PC-3 (cell line): ENCODE data around the gene TAS1R3. TPM values are rescaled to one million over a fixed set of nuclear protein-coding genes. Genes with fewer than 3 reads are reported as not detected.

Experiments
- ATAC-seq: fragments of 200-7000 bp; cut with Tn5 transposase; 2 replicates; pipeline ENCODE4 v1.9.1; 2020; ENCODE audit warnings: mild to moderate bottlenecking, moderate library complexity
- BruUV-seq: library from RNA; stranded (reverse); fragments of 400-500 nt; replicated peaks from 2 replicates; lab custom pipeline; 2021; lab: Mats Ljungman, UMichigan
- CTCF ChIA-PET: fragments of 300-600 bp; sonication (Branson Sonifier 250); formaldehyde crosslinking; loops from one replicate; lab custom pipeline; 2022; ENCODE audit warnings: antibody characterized with exemption; lab: Charles Lee
- POLR2A ChIA-PET: fragments of 300-600 bp; sonication (Branson Sonifier 250); formaldehyde crosslinking; loops from one replicate; lab custom pipeline; 2022; ENCODE audit warnings: antibody characterized with exemption; ENCODE audit not compliant: unreplicated experiment; lab: Charles Lee
- DNase-seq: peaks from one replicate; pipeline ENCODE4 v3.0.0-alpha.2; 2015
- H2AFZ ChIP-seq: fragments of 300-600 bp; sonication (generic); 2 replicates; pipeline ENCODE4 v1.6.0; 2016; ENCODE audit warnings: antibody characterized with exemption, low read length
- H3F3A ChIP-seq: fragments of 300-600 bp; sonication (generic); one replicate; pipeline ENCODE4 v1.6.0; 2017; ENCODE audit warnings: antibody characterized with exemption, low read length, control low read depth, mild to moderate bottlenecking; ENCODE audit not compliant: unreplicated experiment
- H3K27ac ChIP-seq: fragments of 300-600 bp; sonication (generic); 2 replicates; pipeline ENCODE4 v1.5.1; 2016; ENCODE audit warnings: mild to moderate bottlenecking, low read length
- H3K27me3 ChIP-seq: fragments of 300-600 bp; sonication (generic); 2 replicates; pipeline ENCODE4 v1.6.1; 2016; ENCODE audit warnings: low read length, mixed read lengths
- H3K36me3 ChIP-seq: fragments of 300-600 bp; sonication (generic); 2 replicates; pipeline ENCODE4 v1.6.1; 2016; ENCODE audit warnings: low read depth, mixed run types, low read length, mixed read lengths
- H3K4me1 ChIP-seq: fragments of 300-600 bp; sonication (generic); 2 replicates; pipeline ENCODE4 v1.5.1; 2016; ENCODE audit warnings: low read length; ENCODE audit not compliant: insufficient read depth
- H3K4me2 ChIP-seq: fragments of 300-600 bp; sonication (generic); 2 replicates; pipeline ENCODE4 v1.6.0; 2016; ENCODE audit warnings: low read length
- H3K4me3 ChIP-seq: fragments of 300-600 bp; sonication (generic); 2 replicates; pipeline ENCODE4 v1.5.1; 2016; ENCODE audit warnings: mild to moderate bottlenecking, low read length, mixed read lengths
- H3K79me2 ChIP-seq: fragments of 300-600 bp; sonication (generic); 2 replicates; pipeline ENCODE4 v1.6.1; 2017; ENCODE audit warnings: low read length, mixed read lengths
- H3K9ac ChIP-seq: fragments of 300-600 bp; sonication (generic); 2 replicates; pipeline ENCODE4 v1.6.0; 2016; ENCODE audit warnings: mild to moderate bottlenecking, low read length
- H3K9me2 ChIP-seq: fragments of 300-600 bp; sonication (generic); replicated peaks from 2 replicates; pipeline ENCODE4 v1.6.1; 2016; ENCODE audit warnings: mixed run types, low read length, mixed read lengths
- H3K9me3 ChIP-seq: fragments of 300-600 bp; sonication (generic); 2 replicates; pipeline ENCODE4 v1.6.1; 2016; ENCODE audit warnings: low read length, mixed read lengths
- H4K20me1 ChIP-seq: fragments of 300-600 bp; sonication (generic); 2 replicates; pipeline ENCODE4 v1.6.1; 2016; ENCODE audit warnings: low read length, mixed read lengths
- EZH2 ChIP-seq: fragments of 300-600 bp; sonication (generic); IDR thresholded peaks from one replicate; pipeline ENCODE4 v1.6.1; 2017; ENCODE audit warnings: antibody characterized with exemption, mild to moderate bottlenecking, low read length; ENCODE audit not compliant: unreplicated experiment
- EZH2phosphoT487 ChIP-seq: fragments of 300-600 bp; sonication (generic); IDR thresholded peaks from 2 replicates; pipeline ENCODE4 v1.6.1; 2018; ENCODE audit warnings: mild to moderate bottlenecking, antibody characterized with exemption, low read length, borderline replicate concordance
- intact Hi-C: fragments of 100-400 bp; cut with micrococcal nuclease; formaldehyde crosslinking; loops from 2 replicates; pipeline ENCODE4 v1.9.0; 2023
- total RNA-seq: library from RNA; depleted of rRNA; stranded (reverse); fragments of >200 nt; gene quantifications from 2 replicates; pipeline ENCODE4 v1.2.3, GENCODE V29; 2014
- TF ChIP-seq, protein P1 (sequence below): fragments of 300-600 bp; sonication (generic); conservative IDR thresholded peaks from 2 replicates; pipeline ENCODE4 v1.5.1; 2017; ENCODE audit warnings: antibody characterized with exemption, low read depth, mild to moderate bottlenecking, low read length

The TAS1R3 gene
- total RNA-seq, 1 experiment from 2014 or later, result 1.9 TPM

GRCh38 chr1:1299686-1300351 is 31.3 kb upstream of the TAS1R3 start:
- H2AFZ ChIP-seq, result no peak overlapping the region
- H3K9me2 ChIP-seq, result no peaks in the 10 kb centered on the region
- no peak for TF ChIP-seq EZH2
- TF ChIP-seq, protein P1, sequence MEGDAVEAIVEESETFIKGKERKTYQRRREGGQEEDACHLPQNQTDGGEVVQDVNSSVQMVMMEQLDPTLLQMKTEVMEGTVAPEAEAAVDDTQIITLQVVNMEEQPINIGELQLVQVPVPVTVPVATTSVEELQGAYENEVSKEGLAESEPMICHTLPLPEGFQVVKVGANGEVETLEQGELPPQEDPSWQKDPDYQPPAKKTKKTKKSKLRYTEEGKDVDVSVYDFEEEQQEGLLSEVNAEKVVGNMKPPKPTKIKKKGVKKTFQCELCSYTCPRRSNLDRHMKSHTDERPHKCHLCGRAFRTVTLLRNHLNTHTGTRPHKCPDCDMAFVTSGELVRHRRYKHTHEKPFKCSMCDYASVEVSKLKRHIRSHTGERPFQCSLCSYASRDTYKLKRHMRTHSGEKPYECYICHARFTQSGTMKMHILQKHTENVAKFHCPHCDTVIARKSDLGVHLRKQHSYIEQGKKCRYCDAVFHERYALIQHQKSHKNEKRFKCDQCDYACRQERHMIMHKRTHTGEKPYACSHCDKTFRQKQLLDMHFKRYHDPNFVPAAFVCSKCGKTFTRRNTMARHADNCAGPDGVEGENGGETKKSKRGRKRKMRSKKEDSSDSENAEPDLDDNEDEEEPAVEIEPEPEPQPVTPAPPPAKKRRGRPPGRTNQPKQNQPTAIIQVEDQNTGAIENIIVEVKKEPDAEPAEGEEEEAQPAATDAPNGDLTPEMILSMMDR, result peak; percentile 68
- ChIA-PET POLR2A (no interaction called here), CTCF (interaction anchor here (0.6 kb wide), 1 partner anchor 8 kb away, joined by 3 read pairs; no protein-coding TSS in a partner anchor)
- intact Hi-C loops, result no loop called here
- peak; percentile 62 for ATAC-seq
- no peak overlapping the region for H3K4me2 ChIP-seq
- H3K79me2 ChIP-seq, result peaks cover 12% of the 10 kb centered on the region
- no peak overlapping the region for H3K27ac ChIP-seq
- BruUV-seq, result TSS peak; percentile 25
- H4K20me1 ChIP-seq, result no peaks in the 10 kb centered on the region
- H3K4me3 ChIP-seq, result no peak overlapping the region
- peak; percentile 54 for DNase-seq
- H3K27me3 ChIP-seq, result no peaks in the 10 kb centered on the region
- H3K9ac ChIP-seq, result no peak overlapping the region
- H3K36me3 ChIP-seq, result no peaks in the 10 kb centered on the region
- no peaks in the 10 kb centered on the region for H3K9me3 ChIP-seq
- H3K4me1 ChIP-seq, result peaks cover under 1% of the 10 kb centered on the region; the same call in 1 of the 2 replicates
- no peaks in the 10 kb centered on the region for H3F3A ChIP-seq

GRCh38 chr1:1300352-1300739 is 30.7 kb upstream of the TAS1R3 start:
- no TSS peak for BruUV-seq
- CTCF ChIA-PET, result interaction anchor here (0.6 kb wide), 1 partner anchor 8 kb away, joined by 3 read pairs; no protein-coding TSS in a partner anchor
- no peaks in the 10 kb centered on the region for H3K36me3 ChIP-seq
- H3K4me1 ChIP-seq, result peaks cover 6% of the 10 kb centered on the region
- H3K27me3 ChIP-seq, result no peaks in the 10 kb centered on the region
- H3K4me2 ChIP-seq, result no peak overlapping the region
- no peaks in the 10 kb centered on the region for H3F3A ChIP-seq
- H2AFZ ChIP-seq, result no peak overlapping the region
- peaks cover 4% of the 10 kb centered on the region for H4K20me1 ChIP-seq
- peaks cover 17% of the 10 kb centered on the region for H3K79me2 ChIP-seq
- no peak overlapping the region for H3K9ac ChIP-seq
- H3K27ac ChIP-seq, result no peak overlapping the region
- DNase-seq, result no peak
- no peak for ATAC-seq
- H3K9me2 ChIP-seq, result no peaks in the 10 kb centered on the region
- POLR2A ChIA-PET, result no interaction called here
- intact Hi-C loops, result no loop called here
- no peaks in the 10 kb centered on the region for H3K9me3 ChIP-seq
- TF ChIP-seq, protein P1, result 0 out of 2 replicates have a peak, but pooled peaks have one; percentile 13
- TF ChIP-seq EZH2phosphoT487, result no peak
- no peak overlapping the region for H3K4me3 ChIP-seq

DNA sequence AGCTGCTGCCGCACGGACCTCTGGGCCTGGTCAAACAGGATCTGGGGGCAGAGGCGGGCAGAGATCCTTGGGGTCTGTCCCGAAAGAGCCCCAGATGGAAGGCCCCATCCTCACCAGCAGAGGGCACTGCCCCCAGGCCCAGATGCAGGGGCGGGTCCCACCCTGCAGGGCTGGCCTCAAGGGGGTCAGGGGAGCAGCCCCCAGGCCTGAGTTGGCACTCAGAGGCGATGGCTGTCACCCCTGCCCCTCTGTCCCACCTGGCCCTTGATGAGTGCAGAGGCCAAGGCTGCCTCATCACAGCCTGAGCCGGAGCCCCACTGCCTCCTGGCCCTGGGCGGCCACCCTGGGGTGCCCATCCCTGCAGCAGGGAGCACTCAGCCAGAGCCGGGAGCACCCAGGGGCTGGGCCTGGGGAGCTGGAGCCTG is 29.1 kb upstream of the TAS1R3 start:
- H3K79me2 ChIP-seq, result peaks cover 34% of the 10 kb centered on the region
- no peak overlapping the region for H3K4me3 ChIP-seq
- no peak overlapping the region for H3K27ac ChIP-seq
- BruUV-seq, result no TSS peak
- DNase-seq (no peak), ATAC-seq (no peak)
- no peaks in the 10 kb centered on the region for H3K9me3 ChIP-seq
- no peaks in the 10 kb centered on the region for H3K36me3 ChIP-seq
- H4K20me1 ChIP-seq, result peaks cover 5% of the 10 kb centered on the region
- CTCF ChIA-PET, result no interaction called here
- H2AFZ ChIP-seq, result no peak overlapping the region
- H3K9me2 ChIP-seq, result no peaks in the 10 kb centered on the region
- no peak overlapping the region for H3K4me2 ChIP-seq
- no peak overlapping the region for H3K9ac ChIP-seq
- no peaks in the 10 kb centered on the region for H3F3A ChIP-seq
- H3K4me1 ChIP-seq, result peaks cover 22% of the 10 kb centered on the region
- intact Hi-C loops, result no loop called here
- TF ChIP-seq, protein P1, result peak; percentile 84
- TF ChIP-seq EZH2, result no peak
- H3K27me3 ChIP-seq, result no peaks in the 10 kb centered on the region
- POLR2A ChIA-PET, result no interaction called here
